ENCODE data around the gene SKI. TPM values are rescaled to one million over a fixed set of nuclear protein-coding genes. Genes with fewer than 3 reads are reported as not detected.

The SKI gene
- total RNA-seq, 2 donors from 2014 or later, result 31.0 to 36.1 TPM

DNA sequence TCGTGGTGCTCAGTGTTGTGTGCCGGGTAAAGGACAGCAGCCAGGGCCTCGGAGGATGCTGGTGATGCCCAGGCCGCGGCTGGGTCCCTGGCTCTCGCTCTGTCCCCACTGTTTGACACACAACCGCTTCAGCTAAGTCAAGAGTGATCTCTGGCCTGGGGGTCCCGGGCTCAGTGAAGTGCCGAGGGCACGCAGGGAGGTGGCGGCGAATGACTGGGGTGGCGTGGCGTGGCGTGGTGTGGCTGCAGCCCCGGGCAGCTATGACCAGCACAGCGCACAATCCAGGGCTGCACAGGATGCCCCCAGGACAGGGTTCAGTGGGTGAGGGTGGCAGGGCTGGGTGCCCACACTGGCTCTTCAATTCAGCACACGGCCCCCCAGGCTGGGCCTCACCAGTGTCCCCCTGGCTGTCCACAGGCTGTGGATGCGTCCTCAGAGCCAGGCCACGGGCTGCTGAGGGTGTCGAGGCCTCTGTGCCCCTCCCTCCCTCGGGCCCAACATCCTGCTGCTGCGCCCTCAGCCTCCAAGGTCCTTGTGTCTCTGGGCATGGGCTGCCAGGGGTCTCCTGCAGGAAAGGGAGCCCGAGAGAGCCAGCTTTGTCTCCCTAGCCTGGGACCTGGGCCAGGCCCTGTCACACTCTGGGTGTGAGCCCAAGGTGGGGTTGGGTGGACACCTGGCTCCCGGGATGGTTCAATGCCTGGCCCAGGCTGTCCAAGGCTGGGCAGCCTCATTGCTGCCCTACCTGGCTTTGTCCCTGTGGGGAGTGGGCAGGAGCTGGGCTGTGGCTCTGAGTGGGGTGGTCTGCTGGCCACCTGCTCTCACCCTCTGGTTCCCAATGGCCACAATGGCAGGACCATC lies 12.0 kb upstream of the SKI start:
- Histone ChIP-seq H3K27ac (no peak overlapping the region), H3K27me3 (no peaks in the 10 kb centered on the region), H3K4me3 (no peak overlapping the region), H3K4me1 (peaks cover 8% of the 10 kb centered on the region), H3K9me3 (no peaks in the 10 kb centered on the region), H3K36me3 (no peaks in the 10 kb centered on the region), H3K9ac (ENCODE audit: low read depth in 2 of 2, low read length in 2 of 2) (peak overlapping the region in 1 of 2 donors; percentile 12)
- DNase-seq, result no peak
- TF ChIP-seq CTCF (IDR thresholded peaks at IDR 0.05), result no peak
- intact Hi-C loops (cut with DNase I), result no loop called here

DNA sequence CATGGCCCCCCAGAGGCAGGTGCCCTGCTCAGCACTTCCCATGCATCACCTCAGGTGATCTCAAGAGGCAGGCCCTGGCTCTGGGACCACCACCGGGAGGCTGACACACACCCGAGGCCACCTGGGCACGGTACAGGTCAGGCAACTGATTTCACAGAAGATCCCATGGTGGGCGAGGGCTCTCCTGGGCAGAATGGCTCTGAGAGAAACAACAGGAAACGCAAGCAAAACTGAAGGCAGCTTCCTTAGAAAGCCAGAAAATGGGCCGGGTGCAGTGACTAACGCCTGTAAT lies 11.4 kb upstream of the SKI start:
- Histone ChIP-seq H3K27me3 (no peaks in the 10 kb centered on the region), H3K4me3 (no peak overlapping the region), H3K4me1 (peaks cover 8% of the 10 kb centered on the region), H3K9me3 (no peaks in the 10 kb centered on the region), H3K9ac (ENCODE audit: low read depth in 2 of 2, low read length in 2 of 2) (no peak overlapping the region), H3K36me3 (no peaks in the 10 kb centered on the region), H3K27ac (no peak overlapping the region)
- DNase-seq, result no peak
- intact Hi-C loops (cut with DNase I), result no loop called here
- no peak for TF ChIP-seq CTCF (IDR thresholded peaks at IDR 0.05)

DNA sequence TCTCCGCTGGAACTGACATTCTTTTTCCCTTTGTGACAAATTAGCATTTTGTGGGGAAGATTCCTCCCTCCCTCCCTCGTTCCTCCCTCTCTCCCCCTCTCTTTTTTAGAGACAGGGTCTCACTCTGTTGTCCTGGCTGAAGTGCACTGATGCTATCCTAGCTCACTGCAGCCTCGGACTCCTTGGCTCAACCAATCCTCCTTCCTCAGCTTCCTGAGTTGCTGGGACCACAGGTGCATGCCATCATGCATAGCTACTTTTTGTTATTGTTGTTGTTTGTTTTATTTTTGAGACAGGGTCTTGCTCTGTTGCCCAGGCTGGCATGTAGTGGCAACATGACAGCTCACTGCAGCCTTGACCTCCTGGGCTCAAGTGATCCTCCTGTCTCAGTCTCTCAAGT lies 6.8 kb upstream of the SKI start:
- H3K27ac ChIP-seq, result no peak overlapping the region
- intact Hi-C loops (cut with DNase I), result no loop called here
- DNase-seq, result no peak

GRCh38 chr1:2224170-2224584 lies 3.9 kb upstream of the SKI start:
- Histone ChIP-seq H3K4me1 (no peaks in the 10 kb centered on the region), H3K9ac (ENCODE audit: low read depth in 2 of 2, low read length in 2 of 2) (no peak overlapping the region), H3K4me3 (no peak overlapping the region), H3K27ac (no peak overlapping the region), H3K27me3 (no peaks in the 10 kb centered on the region), H3K36me3 (no peaks in the 10 kb centered on the region), H3K9me3 (no peaks in the 10 kb centered on the region)
- no peak for TF ChIP-seq CTCF (IDR thresholded peaks at IDR 0.05)
- DNase-seq, result no peak
- intact Hi-C loops (cut with DNase I), result no loop called here

More for the DNA sequence above, 6.8 kb upstream of the SKI start:
- H3K36me3 ChIP-seq, result no peaks in the 10 kb centered on the region
- H3K9me3 ChIP-seq, result no peaks in the 10 kb centered on the region
- H3K4me1 ChIP-seq, result no peaks in the 10 kb centered on the region
- H3K4me3 ChIP-seq, result no peak overlapping the region
- no peak for TF ChIP-seq CTCF (IDR thresholded peaks at IDR 0.05)
- H3K9ac ChIP-seq (ENCODE audit: low read depth in 2 of 2, low read length in 2 of 2), result no peak overlapping the region
- no peaks in the 10 kb centered on the region for H3K27me3 ChIP-seq

GRCh38 chr1:2224631-2225428 lies 3.3 kb upstream of the SKI start:
- Histone ChIP-seq H3K9me3 (no peaks in the 10 kb centered on the region), H3K27ac (no peak overlapping the region), H3K27me3 (no peaks in the 10 kb centered on the region), H3K9ac (ENCODE audit: low read depth in 2 of 2, low read length in 2 of 2) (no peak overlapping the region), H3K36me3 (no peaks in the 10 kb centered on the region), H3K4me3 (no peak overlapping the region), H3K4me1 (no peaks in the 10 kb centered on the region)
- no peak for DNase-seq
- intact Hi-C loops (cut with DNase I), result no loop called here
- no peak for TF ChIP-seq CTCF (IDR thresholded peaks at IDR 0.05)
